HUES64 (cell line): ENCODE data around the gene PTGR3.

ENCODE experiments used
- H3K27ac ChIP-seq: 2 replicates; pipeline ENCODE4 v1.7.0; 2013; ENCODE audit warnings: low read depth, low read length, inconsistent platforms
- H3K27me3 ChIP-seq: 2 replicates; pipeline ENCODE4 v1.6.1; 2013; ENCODE audit warnings: mild to moderate bottlenecking, low read length; ENCODE audit not compliant: insufficient read depth
- H3K36me3 ChIP-seq: 2 replicates; pipeline ENCODE4 v1.6.1; 2013; ENCODE audit warnings: mild to moderate bottlenecking, low read length; ENCODE audit not compliant: insufficient read depth
- H3K4me1 ChIP-seq: 2 replicates; pipeline ENCODE4 v1.6.1; 2013; ENCODE audit warnings: mild to moderate bottlenecking, low read length, moderate library complexity; ENCODE audit not compliant: insufficient read depth
- H3K4me3 ChIP-seq: 2 replicates; pipeline ENCODE4 v1.5.1; 2013; ENCODE audit warnings: mild to moderate bottlenecking, low read length, moderate library complexity
- H3K9ac ChIP-seq: 2 replicates; pipeline ENCODE4 v1.6.1; 2013; ENCODE audit warnings: mild to moderate bottlenecking, low read depth, low read length
- H3K9me3 ChIP-seq: 2 replicates; pipeline ENCODE4 v1.6.1; 2013; ENCODE audit warnings: low read depth, low read length; ENCODE audit not compliant: insufficient read depth
- WGBS: fragments of 150-250, 120-280 bp; methylation state at CpG from one replicate; pipeline ENCODE4 v1.1.7; 2013; ENCODE audit warnings: missing lambda C conversion rate; 5-methylcytosine and 5-hydroxymethylcytosine counted together

The PTGR3 gene

GRCh38 chr18:75248426-75249174 lies 39.7 kb upstream of the PTGR3 start:
- H3K36me3 ChIP-seq: no peaks in the 10 kb centered on the region
- no peak overlapping the region for H3K27ac ChIP-seq
- no peaks in the 10 kb centered on the region for H3K4me1 ChIP-seq
- no peaks in the 10 kb centered on the region for H3K9me3 ChIP-seq
- H3K27me3 ChIP-seq: no peaks in the 10 kb centered on the region
- 95% methylated on average over 17 of the region's 20 CpGs for WGBS
- no peak overlapping the region for H3K9ac ChIP-seq
- H3K4me3 ChIP-seq: no peak overlapping the region

- no peak overlapping the region for H3K9ac ChIP-seq
- no peaks in the 10 kb centered on the region for H3K36me3 ChIP-seq
- no peaks in the 10 kb centered on the region for H3K4me1 ChIP-seq
- no peaks in the 10 kb centered on the region for H3K9me3 ChIP-seq
- H3K27me3 ChIP-seq: no peaks in the 10 kb centered on the region
- H3K27ac ChIP-seq: no peak overlapping the region
- no peak overlapping the region for H3K4me3 ChIP-seq
- WGBS: 90% methylated on average over 6 of the region's 8 CpGs
Observed at GRCh38 chr18:75247611-75248421, 38.9 kb upstream of the PTGR3 start.

GRCh38 chr18:75246721-75247610 lies 38.0 kb upstream of the PTGR3 start:
- Histone ChIP-seq H3K9ac (no peak overlapping the region), H3K4me1 (no peaks in the 10 kb centered on the region), H3K36me3 (no peaks in the 10 kb centered on the region), H3K27ac (no peak overlapping the region), H3K27me3 (no peaks in the 10 kb centered on the region), H3K9me3 (no peaks in the 10 kb centered on the region), H3K4me3 (no peak overlapping the region)
- WGBS: 96% methylated on average over 10 of the region's 10 CpGs

DNA sequence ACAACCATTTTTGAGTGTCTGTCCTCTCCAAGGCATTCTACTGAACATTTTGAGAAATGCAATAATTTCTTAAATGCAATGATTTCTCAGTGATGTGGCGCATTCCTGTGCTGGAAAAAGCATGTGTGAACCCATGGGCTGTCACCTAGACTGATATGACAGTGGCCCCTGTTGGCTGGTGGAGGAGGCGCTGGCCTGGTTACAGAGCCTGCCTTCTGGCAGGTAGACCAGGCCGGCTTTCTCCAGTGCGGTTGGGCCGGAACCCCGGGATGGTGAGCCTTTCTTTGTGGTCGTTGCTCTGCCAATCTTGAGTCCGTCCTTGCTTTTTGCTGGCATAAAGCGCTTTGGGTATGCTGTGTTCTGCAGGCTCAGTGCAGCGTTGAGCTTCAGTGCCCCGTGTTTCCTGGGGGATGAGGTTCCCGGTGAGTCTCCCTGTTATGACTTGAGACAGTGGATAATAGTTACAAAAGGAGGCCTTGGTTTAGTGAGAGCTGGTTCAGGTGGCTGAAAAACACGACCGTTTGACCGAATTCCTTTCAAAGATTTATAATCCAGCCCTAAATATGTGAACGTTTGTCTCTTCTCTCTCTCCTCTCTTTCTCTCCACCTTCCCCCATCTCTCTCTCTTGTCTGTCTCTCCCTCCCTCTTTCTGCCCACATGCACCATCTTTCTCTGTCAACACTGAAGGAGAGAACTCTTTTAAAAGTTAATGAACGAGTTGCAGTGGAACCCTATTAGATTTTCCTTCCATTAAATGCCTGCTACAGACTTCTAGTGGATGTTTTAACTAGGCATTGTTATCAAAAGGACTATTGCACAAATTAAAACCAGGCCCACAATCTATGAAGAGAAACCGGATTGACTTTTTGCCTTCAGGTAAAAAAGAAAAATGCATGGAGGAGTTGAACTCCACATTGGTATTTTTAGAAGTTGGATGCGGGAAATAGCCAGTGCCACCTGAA lies 35.7 kb upstream of the PTGR3 start:
- Histone ChIP-seq H3K4me1 (no peaks in the 10 kb centered on the region), H3K36me3 (no peaks in the 10 kb centered on the region), H3K27me3 (no peaks in the 10 kb centered on the region), H3K9ac (no peak overlapping the region), H3K4me3 (no peak overlapping the region), H3K27ac (no peak overlapping the region), H3K9me3 (no peaks in the 10 kb centered on the region)
- 90% methylated on average over 19 of the region's 19 CpGs for WGBS

DNA sequence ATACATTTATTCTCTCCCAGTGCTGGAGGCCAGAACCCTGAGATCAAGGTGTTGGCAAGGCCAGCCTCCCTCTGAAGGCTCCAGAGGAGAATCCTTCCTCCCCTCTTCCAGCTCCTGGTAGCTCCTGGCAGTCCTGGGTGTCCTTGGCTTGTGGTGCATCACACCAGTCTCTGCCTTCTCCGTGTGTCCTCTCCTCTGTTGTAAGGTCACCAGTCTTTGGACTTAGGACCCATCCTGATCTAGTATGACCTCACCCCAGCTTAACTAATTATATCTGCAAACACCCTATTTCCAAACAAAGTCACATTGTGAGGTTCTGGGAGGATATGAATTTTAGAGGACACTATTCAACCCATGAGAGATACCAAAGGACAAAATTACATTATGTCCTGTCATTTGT lies 32.8 kb upstream of the PTGR3 start:
- Histone ChIP-seq H3K27me3 (no peaks in the 10 kb centered on the region), H3K27ac (no peak overlapping the region), H3K4me3 (no peak overlapping the region), H3K4me1 (no peaks in the 10 kb centered on the region), H3K9ac (no peak overlapping the region), H3K36me3 (no peaks in the 10 kb centered on the region), H3K9me3 (no peaks in the 10 kb centered on the region)
- WGBS: 95% methylated on average over 1 of the region's 1 CpG

- Histone ChIP-seq H3K9me3 (no peaks in the 10 kb centered on the region), H3K36me3 (no peaks in the 10 kb centered on the region), H3K4me3 (no peak overlapping the region), H3K4me1 (no peaks in the 10 kb centered on the region), H3K27ac (no peak overlapping the region), H3K27me3 (no peaks in the 10 kb centered on the region), H3K9ac (no peak overlapping the region)
- WGBS: 96% methylated on average over 10 of the region's 10 CpGs
Observed at GRCh38 chr18:75240433-75240832, 31.5 kb upstream of the PTGR3 start.

- H3K9me3 ChIP-seq: no peaks in the 10 kb centered on the region
- H3K9ac ChIP-seq: no peak overlapping the region
Observed at GRCh38 chr18:75238786-75239185, 29.8 kb upstream of the PTGR3 start.

GRCh38 chr18:75238100-75238499 lies 29.2 kb upstream of the PTGR3 start:
- WGBS: 93% methylated on average over 13 of the region's 13 CpGs

More at GRCh38 chr18:75238786-75239185, 29.8 kb upstream of the PTGR3 start:
- H3K36me3 ChIP-seq: no peaks in the 10 kb centered on the region
- no peaks in the 10 kb centered on the region for H3K27me3 ChIP-seq
- H3K4me1 ChIP-seq: no peaks in the 10 kb centered on the region
- 97% methylated on average over 10 of the region's 10 CpGs for WGBS
- no peak overlapping the region for H3K4me3 ChIP-seq
- no peak overlapping the region for H3K27ac ChIP-seq

DNA sequence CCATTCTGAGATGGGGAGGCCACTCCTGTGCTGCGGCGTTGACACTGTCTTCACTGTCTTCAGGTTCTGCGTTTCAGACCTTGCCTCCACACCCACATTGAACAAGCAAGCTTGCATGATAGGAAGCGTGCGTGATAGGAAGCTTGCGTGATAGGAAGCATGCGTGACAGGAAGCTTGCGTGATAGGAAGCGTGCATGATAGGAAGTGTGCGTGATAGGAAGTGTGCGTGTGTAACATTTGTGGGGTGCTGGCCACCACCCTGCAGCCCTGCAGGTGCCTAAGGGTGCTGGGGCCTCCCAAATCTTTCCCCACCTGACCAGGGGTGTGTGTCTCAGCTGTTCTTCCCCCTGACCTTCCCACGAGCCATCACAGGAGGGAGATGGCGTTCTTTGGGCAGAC lies 27.0 kb upstream of the PTGR3 start:
- no peak overlapping the region for H3K27ac ChIP-seq
- no peaks in the 10 kb centered on the region for H3K36me3 ChIP-seq
- no peak overlapping the region for H3K9ac ChIP-seq
- H3K9me3 ChIP-seq: no peaks in the 10 kb centered on the region
- WGBS: 95% methylated on average over 13 of the region's 13 CpGs
- no peaks in the 10 kb centered on the region for H3K4me1 ChIP-seq
- no peaks in the 10 kb centered on the region for H3K27me3 ChIP-seq
- no peak overlapping the region for H3K4me3 ChIP-seq

More at GRCh38 chr18:75238100-75238499, 29.2 kb upstream of the PTGR3 start:
- Histone ChIP-seq H3K27me3 (no peaks in the 10 kb centered on the region), H3K4me1 (no peaks in the 10 kb centered on the region), H3K9ac (no peak overlapping the region), H3K4me3 (no peak overlapping the region), H3K27ac (no peak overlapping the region), H3K9me3 (no peaks in the 10 kb centered on the region), H3K36me3 (no peaks in the 10 kb centered on the region)

DNA sequence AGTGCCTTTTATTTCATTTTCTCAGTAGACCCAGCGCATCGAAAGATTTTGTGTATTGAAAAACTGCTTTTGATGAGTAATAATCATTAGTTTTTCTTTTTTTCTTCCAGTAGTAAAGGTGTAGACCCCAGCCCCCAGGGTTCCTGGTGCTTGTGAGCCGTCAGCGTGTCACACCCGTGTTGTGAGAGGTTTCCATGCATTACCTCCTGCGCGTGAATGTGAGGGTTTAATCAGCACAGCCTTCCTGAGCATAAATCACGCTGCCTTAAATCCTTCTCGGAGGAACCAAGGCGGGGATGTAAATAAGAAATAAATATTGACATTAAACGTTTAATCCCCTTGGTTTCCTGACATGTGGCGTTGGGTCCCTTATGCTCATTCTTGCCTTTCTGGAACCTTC lies 26.0 kb upstream of the PTGR3 start:
- no peak overlapping the region for H3K9ac ChIP-seq
- 97% methylated on average over 12 of the region's 12 CpGs for WGBS
- H3K27me3 ChIP-seq: no peaks in the 10 kb centered on the region
- H3K36me3 ChIP-seq: no peaks in the 10 kb centered on the region
- no peaks in the 10 kb centered on the region for H3K9me3 ChIP-seq
- no peak overlapping the region for H3K4me3 ChIP-seq
- no peaks in the 10 kb centered on the region for H3K4me1 ChIP-seq
- H3K27ac ChIP-seq: no peak overlapping the region
